Colon (tissue), 2 donors: ENCODE measurements around the gene C5.
"Not testable (repeated sequence)": the region's sequence is repeated elsewhere in the genome, so short reads cannot be mapped to it uniquely, and the experiment has no call there.

Experiments used
- FAIRE-seq: peaks from 2 replicates; lab custom pipeline; 2012; peaks lifted over from hg19 to GRCh38; lab: Jason Lieb, UNC
- donor health status: control.
- donor health status: control.

The C5 gene

GRCh38 chr9:120978987-120979386 lies 71.1 kb downstream of the C5 start:
- no peak for FAIRE-seq

- no peak for FAIRE-seq
Observed at GRCh38 chr9:120977321-120977720, 72.8 kb downstream of the C5 start.

- FAIRE-seq, result no peak
Observed at GRCh38 chr9:120974921-120975320, 75.2 kb downstream of the C5 start.

- FAIRE-seq, result no peak
Observed at GRCh38 chr9:120974181-120974580, 75.9 kb downstream of the C5 start.

- FAIRE-seq, result no peak
Observed at GRCh38 chr9:120971938-120972337, 78.1 kb downstream of the C5 start.

GRCh38 chr9:120971471-120971870 lies 78.6 kb downstream of the C5 start:
- not testable (repeated sequence) for FAIRE-seq

GRCh38 chr9:120970244-120970643 lies 79.8 kb downstream of the C5 start:
- FAIRE-seq, result no peak

GRCh38 chr9:120966013-120966369 lies 84.1 kb downstream of the C5 start:
- no peak for FAIRE-seq

- FAIRE-seq, result no peak
Observed at GRCh38 chr9:120965344-120966012, 84.6 kb downstream of the C5 start.

- no peak for FAIRE-seq
Observed at GRCh38 chr9:120961936-120962335, 88.1 kb downstream of the C5 start.

GRCh38 chr9:120960001-120960400 lies 90.1 kb downstream of the C5 start:
- no peak for FAIRE-seq

GRCh38 chr9:120956862-120957261 lies 93.2 kb downstream of the C5 start:
- no peak for FAIRE-seq

- no peak for FAIRE-seq
Observed at GRCh38 chr9:120951960-120952618, 98.0 kb downstream of the C5 start.

GRCh38 chr9:120950421-120951388 lies 99.4 kb downstream of the C5 start:
- no peak for FAIRE-seq

GRCh38 chr9:120949290-120949689 lies 100.8 kb downstream of the C5 start:
- FAIRE-seq, result no peak

- no peak for FAIRE-seq
Observed at GRCh38 chr9:120948824-120949223, 101.3 kb downstream of the C5 start.

- FAIRE-seq, result no peak
Observed at GRCh38 chr9:120947222-120947621, 102.9 kb downstream of the C5 start.

GRCh38 chr9:120946259-120946658 lies 103.8 kb downstream of the C5 start:
- FAIRE-seq, result no peak

GRCh38 chr9:120944948-120945347 lies 105.1 kb downstream of the C5 start:
- no peak for FAIRE-seq

- no peak for FAIRE-seq
Observed at GRCh38 chr9:120944434-120944843, 105.6 kb downstream of the C5 start.

- FAIRE-seq, result no peak
Observed at GRCh38 chr9:120942186-120943001, 107.7 kb downstream of the C5 start.
